ENCODE results near the gene SEMA6B.
"Not testable (repeated sequence)": the region's sequence is repeated elsewhere in the genome, so short reads cannot be mapped to it uniquely, and the experiment has no call there.

The SEMA6B gene

GRCh38 chr19:4553092-4553695 is 6.3 kb downstream of the SEMA6B start:
- Histone ChIP-seq H3K36me3 (ENCODE audit: insufficient read depth, low read length) (peaks cover 5% of the 10 kb centered on the region), H3K9me3 (ENCODE audit: control insufficient read depth, insufficient read depth, low read length) (no peaks in the 10 kb centered on the region), H3K9ac (ENCODE audit: low read depth, low read length) (no peak overlapping the region), H3K4me1 (ENCODE audit: insufficient read depth, low read length) (peaks cover 8% of the 10 kb centered on the region; the same call in 1 of the 2 replicates)

- H3K4me1 ChIP-seq (ENCODE audit: insufficient read depth, low read length): peaks cover 7% of the 10 kb centered on the region; the same call in 1 of the 2 replicates
- H3K9me3 ChIP-seq (ENCODE audit: control insufficient read depth, insufficient read depth, low read length): no peaks in the 10 kb centered on the region
- H3K36me3 ChIP-seq (ENCODE audit: insufficient read depth, low read length): peaks cover 5% of the 10 kb centered on the region
- H3K9ac ChIP-seq (ENCODE audit: low read depth, low read length): no peak overlapping the region
Measured at GRCh38 chr19:4552525-4552819, 7.0 kb downstream of the SEMA6B start.

GRCh38 chr19:4550479-4551050 is 8.9 kb downstream of the SEMA6B start:
- no peaks in the 10 kb centered on the region for H3K4me1 ChIP-seq (ENCODE audit: insufficient read depth, low read length)
- no peaks in the 10 kb centered on the region for H3K9me3 ChIP-seq (ENCODE audit: control insufficient read depth, insufficient read depth, low read length)
- peaks cover 5% of the 10 kb centered on the region for H3K36me3 ChIP-seq (ENCODE audit: insufficient read depth, low read length)
- H3K9ac ChIP-seq (ENCODE audit: low read depth, low read length): no peak overlapping the region

GRCh38 chr19:4550018-4550417 is 9.5 kb downstream of the SEMA6B start:
- no peaks in the 10 kb centered on the region for H3K9me3 ChIP-seq (ENCODE audit: control insufficient read depth, insufficient read depth, low read length)
- peaks cover 5% of the 10 kb centered on the region for H3K36me3 ChIP-seq (ENCODE audit: insufficient read depth, low read length)
- H3K4me1 ChIP-seq (ENCODE audit: insufficient read depth, low read length): no peaks in the 10 kb centered on the region
- no peak overlapping the region for H3K9ac ChIP-seq (ENCODE audit: low read depth, low read length)

- Histone ChIP-seq H3K36me3 (ENCODE audit: insufficient read depth, low read length) (peaks cover 4% of the 10 kb centered on the region), H3K9ac (ENCODE audit: low read depth, low read length) (no peak overlapping the region), H3K4me1 (ENCODE audit: insufficient read depth, low read length) (no peaks in the 10 kb centered on the region), H3K9me3 (ENCODE audit: control insufficient read depth, insufficient read depth, low read length) (no peaks in the 10 kb centered on the region)
Measured at GRCh38 chr19:4548238-4548584, 11.3 kb downstream of the SEMA6B start.

GRCh38 chr19:4547303-4548237 is 11.9 kb downstream of the SEMA6B start:
- no peaks in the 10 kb centered on the region for H3K9me3 ChIP-seq (ENCODE audit: control insufficient read depth, insufficient read depth, low read length)
- no peak overlapping the region for H3K9ac ChIP-seq (ENCODE audit: low read depth, low read length)
- H3K36me3 ChIP-seq (ENCODE audit: insufficient read depth, low read length): no peaks in the 10 kb centered on the region; the same call in none of the 2 replicates
- H3K4me1 ChIP-seq (ENCODE audit: insufficient read depth, low read length): no peaks in the 10 kb centered on the region

- Histone ChIP-seq H3K9ac (ENCODE audit: low read depth, low read length) (no peak overlapping the region), H3K4me1 (ENCODE audit: insufficient read depth, low read length) (peaks cover 8% of the 10 kb centered on the region; the same call in 1 of the 2 replicates), H3K9me3 (ENCODE audit: control insufficient read depth, insufficient read depth, low read length) (no peaks in the 10 kb centered on the region), H3K36me3 (ENCODE audit: insufficient read depth, low read length) (no peaks in the 10 kb centered on the region)
Measured at GRCh38 chr19:4543842-4544647, 15.4 kb downstream of the SEMA6B start.

- Histone ChIP-seq H3K9ac (ENCODE audit: low read depth, low read length) (no peak overlapping the region), H3K9me3 (ENCODE audit: control insufficient read depth, insufficient read depth, low read length) (no peaks in the 10 kb centered on the region), H3K4me1 (ENCODE audit: insufficient read depth, low read length) (peaks cover 8% of the 10 kb centered on the region; the same call in 1 of the 2 replicates), H3K36me3 (ENCODE audit: insufficient read depth, low read length) (no peaks in the 10 kb centered on the region)
Measured at GRCh38 chr19:4542896-4543841, 16.3 kb downstream of the SEMA6B start.

GRCh38 chr19:4541806-4542145 is 17.7 kb downstream of the SEMA6B start:
- H3K9ac ChIP-seq (ENCODE audit: low read depth, low read length); H3K36me3 ChIP-seq (ENCODE audit: insufficient read depth, low read length); H3K9me3 ChIP-seq (ENCODE audit: control insufficient read depth, insufficient read depth, low read length); H3K4me1 ChIP-seq (ENCODE audit: insufficient read depth, low read length): not testable (repeated sequence)

GRCh38 chr19:4541114-4541805 is 18.2 kb downstream of the SEMA6B start:
- Histone ChIP-seq H3K4me1 (ENCODE audit: insufficient read depth, low read length) (peaks cover 8% of the 10 kb centered on the region; the same call in 1 of the 2 replicates), H3K9ac (ENCODE audit: low read depth, low read length) (no peak overlapping the region), H3K9me3 (ENCODE audit: control insufficient read depth, insufficient read depth, low read length) (no peaks in the 10 kb centered on the region), H3K36me3 (ENCODE audit: insufficient read depth, low read length) (no peaks in the 10 kb centered on the region)

- peaks cover 8% of the 10 kb centered on the region; the same call in 1 of the 2 replicates for H3K4me1 ChIP-seq (ENCODE audit: insufficient read depth, low read length)
- no peaks in the 10 kb centered on the region for H3K36me3 ChIP-seq (ENCODE audit: insufficient read depth, low read length)
- peak within 1 kb of the TSS; percentile 3; the same call in 1 of the 2 replicates for H3K9ac ChIP-seq (ENCODE audit: low read depth, low read length)
- no peaks in the 10 kb centered on the region for H3K9me3 ChIP-seq (ENCODE audit: control insufficient read depth, insufficient read depth, low read length)
Measured at GRCh38 chr19:4539693-4540581, 19.5 kb downstream of the SEMA6B start, which contains the start of gene LRG1. Gene LRG1, minus strand, starts transcription at chr19:4540036. Its CDS starts 23 bp downstream, at chr19:4540013.

- no peaks in the 10 kb centered on the region for H3K9me3 ChIP-seq (ENCODE audit: control insufficient read depth, insufficient read depth, low read length)
- H3K4me1 ChIP-seq (ENCODE audit: insufficient read depth, low read length): peaks cover 8% of the 10 kb centered on the region; the same call in 1 of the 2 replicates
- no peak overlapping the region; the same call in 1 of the 2 replicates for H3K9ac ChIP-seq (ENCODE audit: low read depth, low read length)
- no peaks in the 10 kb centered on the region for H3K36me3 ChIP-seq (ENCODE audit: insufficient read depth, low read length)
Measured at GRCh38 chr19:4539169-4539692, 20.3 kb downstream of the SEMA6B start.
